Medulla oblongata (tissue), 1 donor: ENCODE results near the gene DDIAS.
"Not testable (repeated sequence)": the region's sequence is repeated elsewhere in the genome, so short reads cannot be mapped to it uniquely, and the experiment has no call there.

ENCODE experiments used
- DNase-seq: peaks from one replicate; pipeline ENCODE4 v3.0.0-alpha.2; 2015; ENCODE audit errors: extremely low spot score

DDIAS gene

GRCh38 chr11:82922396-82923173, 21.0 kb downstream of the DDIAS start:
- DNase-seq, result not testable (repeated sequence)

- DNase-seq, result no peak
Measured at GRCh38 chr11:82924522-82925224, 23.1 kb downstream of the DDIAS start.

DNA sequence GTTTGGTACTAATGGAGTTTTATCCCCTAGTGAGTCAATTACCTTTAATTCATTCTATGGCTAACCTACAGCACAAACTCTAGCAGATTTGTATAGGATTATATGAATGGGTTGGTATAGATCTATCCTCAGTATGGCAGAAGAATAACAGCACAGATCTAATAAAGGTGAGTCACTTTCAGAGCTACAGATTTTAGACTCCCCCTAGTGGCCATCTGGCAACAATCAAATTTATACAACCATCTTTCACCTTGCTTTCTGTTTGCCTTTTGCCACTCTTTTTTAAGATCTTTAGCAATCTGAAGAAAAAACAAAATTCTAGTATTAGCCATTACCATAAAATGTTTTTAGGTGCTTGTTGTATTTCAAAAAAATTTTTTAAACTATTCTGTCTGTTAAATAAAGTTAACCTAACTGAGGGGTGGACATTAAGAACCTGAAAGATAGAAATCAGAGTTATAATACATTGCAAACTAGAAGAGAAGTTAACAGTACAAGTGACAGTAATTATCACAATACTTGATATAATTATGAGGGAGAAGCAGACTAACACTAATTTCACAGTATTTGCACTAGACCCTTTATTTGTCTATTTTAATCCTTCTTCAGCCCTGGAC, 25.8 kb downstream of the DDIAS start:
- peak; percentile 73 for DNase-seq

GRCh38 chr11:82929121-82929520, 27.6 kb downstream of the DDIAS start:
- no peak for DNase-seq

DNA sequence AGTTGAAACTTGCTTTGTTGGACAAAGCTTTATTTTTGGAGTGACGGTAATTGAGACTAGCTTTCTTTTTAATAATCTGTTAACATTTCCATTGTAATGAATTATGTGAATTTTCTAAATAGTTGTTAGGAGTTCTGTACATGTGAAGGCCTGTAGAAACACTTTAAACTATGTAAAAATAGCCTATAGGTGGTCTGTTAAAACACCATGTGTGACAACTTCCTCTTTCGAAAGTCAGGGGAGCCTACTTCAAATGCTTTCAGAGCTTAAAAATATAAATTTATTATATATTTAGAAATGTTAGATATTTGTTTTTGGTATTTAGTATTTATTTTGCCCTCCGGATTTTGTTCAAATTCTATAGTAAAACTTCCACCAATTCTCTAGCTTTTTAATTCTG, 28.7 kb downstream of the DDIAS start:
- no peak for DNase-seq

- DNase-seq, result no peak
Measured at GRCh38 chr11:82930734-82931133, 29.2 kb downstream of the DDIAS start.

DNA sequence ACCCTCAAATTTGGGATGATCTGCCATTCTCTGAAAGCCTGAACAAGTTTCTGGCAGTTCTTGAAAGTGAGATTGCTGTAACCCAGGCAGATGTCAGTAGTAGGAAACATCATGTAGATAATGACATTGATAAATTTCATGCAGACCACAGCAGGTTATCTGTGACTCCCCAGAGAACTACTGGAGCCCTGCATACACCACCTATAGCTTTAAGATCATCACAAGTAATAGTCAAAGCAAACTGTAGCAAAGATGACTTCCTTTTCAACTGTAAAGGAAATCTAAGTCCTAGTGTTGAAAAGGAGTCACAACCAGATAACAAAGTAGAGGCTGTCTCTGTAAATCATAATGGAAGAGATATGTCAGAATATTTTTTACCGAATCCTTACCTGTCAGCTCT, 31.0 kb downstream of the DDIAS start:
- no peak for DNase-seq

DNA sequence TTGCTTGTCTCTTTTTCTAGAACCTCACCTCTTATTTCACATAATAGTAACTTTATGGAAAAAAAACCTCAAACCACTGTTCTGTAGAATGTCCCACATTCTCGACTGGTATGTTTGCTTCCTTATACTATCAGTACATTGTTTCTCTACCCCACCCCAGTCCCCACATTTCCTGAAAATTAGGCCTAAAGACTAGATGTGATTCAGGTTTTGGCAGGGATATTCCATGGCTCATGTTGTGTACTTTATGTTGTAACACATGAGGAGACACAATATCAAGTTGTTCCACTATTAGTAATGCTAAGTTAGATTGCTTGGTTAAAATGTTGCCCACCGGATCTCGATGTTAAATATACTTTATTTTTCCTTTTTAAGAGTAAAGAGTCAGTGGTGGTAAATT, 34.7 kb downstream of the DDIAS start:
- DNase-seq, result no peak

DNA sequence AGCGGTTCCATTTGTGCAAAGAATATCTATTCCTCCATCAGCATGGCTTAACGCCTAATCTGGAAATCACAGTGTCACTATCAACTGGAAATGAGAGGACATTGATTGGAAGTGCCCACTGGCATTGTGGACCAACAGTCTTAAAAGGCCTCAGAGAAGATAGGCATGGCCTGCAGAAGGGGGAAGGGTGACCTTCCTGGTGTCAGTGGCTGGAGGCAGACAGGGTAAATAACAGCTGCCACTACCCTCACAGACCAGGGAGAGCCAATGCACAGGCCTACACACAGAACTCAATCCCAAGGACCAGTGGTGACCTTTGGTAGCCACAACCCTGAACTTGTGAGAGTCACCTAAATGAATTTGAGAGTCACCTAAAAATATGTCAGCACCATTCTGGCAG, 36.0 kb downstream of the DDIAS start:
- no peak for DNase-seq

- DNase-seq, result no peak
Measured at GRCh38 chr11:82939456-82939855, 37.9 kb downstream of the DDIAS start.

DNA sequence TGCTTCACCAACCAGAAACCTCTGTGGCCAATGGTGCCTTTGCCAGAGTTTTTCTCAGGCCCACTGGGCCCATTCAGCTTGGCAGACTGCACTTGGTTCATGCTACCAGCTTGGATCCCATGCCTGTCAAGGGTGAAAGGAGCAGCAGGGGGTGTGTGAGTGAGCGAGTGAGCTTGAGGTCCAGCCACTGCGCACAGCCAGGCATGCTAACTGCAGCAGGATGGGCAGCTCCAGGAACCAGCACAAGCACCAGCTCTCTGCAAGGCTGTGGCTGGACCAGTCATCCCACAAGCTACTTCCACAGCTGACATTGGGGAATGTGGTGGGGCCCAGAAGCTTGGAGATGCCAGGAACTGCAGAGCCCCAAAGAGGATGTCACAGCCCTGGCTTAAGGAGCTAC, 40.8 kb downstream of the DDIAS start:
- no peak for DNase-seq

DNA sequence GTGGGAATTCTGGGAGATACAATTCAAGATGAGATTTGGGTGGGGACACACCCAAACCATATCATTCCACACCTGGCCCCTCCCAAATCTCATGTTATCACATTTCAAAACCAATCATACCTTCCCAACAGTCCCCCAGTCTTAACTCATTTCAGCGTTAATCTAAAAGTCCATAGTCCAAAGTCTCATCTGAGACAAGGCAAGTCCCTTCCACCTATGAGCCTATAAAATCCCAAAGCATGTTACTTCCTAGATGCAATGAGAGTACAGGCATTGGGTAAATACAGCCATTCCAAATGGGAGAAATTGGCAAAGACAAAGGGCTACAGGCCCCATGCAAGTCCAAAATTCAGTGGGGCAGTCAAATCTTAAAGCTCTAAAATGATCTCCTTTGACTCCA, 41.9 kb downstream of the DDIAS start:
- DNase-seq, result not testable (repeated sequence)

DNA sequence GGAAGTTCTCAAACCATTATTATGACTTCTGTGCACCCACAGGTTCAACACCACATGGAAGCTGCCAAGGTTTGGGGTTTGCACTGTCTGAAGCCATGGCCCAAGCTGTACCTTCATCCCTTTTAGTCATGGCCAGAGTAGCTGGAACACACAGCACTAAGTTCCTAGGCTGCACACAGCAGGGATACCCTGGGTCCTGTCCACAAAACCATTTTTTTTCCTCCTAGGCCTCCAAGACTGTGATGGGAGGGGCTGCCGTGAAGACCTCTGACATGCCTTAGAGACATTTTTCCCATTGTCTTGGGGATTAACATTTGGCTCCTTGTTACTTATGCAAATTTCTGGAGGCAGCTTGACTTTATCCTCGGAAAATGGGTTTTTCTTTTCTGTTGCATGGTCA, 42.7 kb downstream of the DDIAS start:
- no peak for DNase-seq

DNA sequence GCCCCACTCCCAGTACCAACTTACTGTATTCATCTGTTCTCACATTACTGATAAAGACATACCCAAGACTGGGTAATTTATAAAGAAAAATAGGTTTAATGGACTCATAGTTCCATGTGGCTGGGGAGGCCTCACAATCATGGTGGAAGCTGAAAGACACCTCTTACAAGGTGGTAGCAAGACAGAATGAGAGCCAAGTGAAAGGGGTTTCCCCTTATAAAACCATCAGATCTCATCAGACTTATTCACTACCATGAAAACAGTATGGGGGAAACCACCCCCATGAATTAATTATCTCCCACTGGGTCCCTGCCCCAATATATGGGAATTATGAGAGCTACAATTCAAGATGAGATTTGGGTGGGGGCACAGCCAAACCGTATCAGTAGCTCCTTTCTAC, 43.5 kb downstream of the DDIAS start:
- DNase-seq, result not testable (repeated sequence)

DNA sequence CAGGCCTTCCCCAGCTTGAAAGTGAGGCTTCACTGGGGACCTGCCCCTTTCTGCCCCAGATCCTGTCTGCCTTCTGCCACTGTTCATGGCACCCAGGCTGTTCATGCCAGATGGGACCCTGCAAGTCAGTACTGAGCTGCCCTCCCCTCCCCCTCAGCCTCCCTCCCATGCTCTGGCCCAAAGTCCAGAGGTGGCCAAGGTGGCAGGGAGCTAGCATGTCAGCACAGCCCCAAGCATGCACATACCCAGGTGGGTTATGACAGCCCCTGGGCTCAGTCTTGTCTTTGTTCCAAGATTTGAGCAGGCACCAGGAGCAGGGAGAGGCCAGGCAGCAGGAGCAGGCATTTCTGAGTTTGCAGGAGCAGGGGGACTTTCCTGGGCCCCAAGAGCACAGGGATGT, 44.1 kb downstream of the DDIAS start:
- no peak for DNase-seq

- DNase-seq, result no peak
Measured at GRCh38 chr11:82949352-82949751, 47.8 kb downstream of the DDIAS start.

DNA sequence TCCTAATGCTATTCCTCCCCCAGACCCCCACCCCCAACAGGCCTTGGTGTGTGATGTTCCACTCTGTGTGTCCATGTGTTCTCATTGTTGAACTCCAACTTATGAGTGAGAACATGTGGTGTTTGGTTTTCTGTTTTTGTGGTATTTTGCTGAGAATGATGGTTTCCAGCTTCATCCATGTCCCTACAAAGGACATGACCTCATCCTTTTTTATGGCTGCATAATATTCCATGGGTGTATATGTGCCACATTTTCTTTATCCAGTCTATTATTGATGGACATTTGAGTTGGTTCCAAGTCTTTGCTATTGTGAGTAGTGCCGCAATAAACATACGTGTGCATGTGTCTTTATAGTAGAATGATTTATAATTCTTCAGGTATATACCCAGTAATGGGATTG, 49.0 kb downstream of the DDIAS start:
- not testable (repeated sequence) for DNase-seq

DNA sequence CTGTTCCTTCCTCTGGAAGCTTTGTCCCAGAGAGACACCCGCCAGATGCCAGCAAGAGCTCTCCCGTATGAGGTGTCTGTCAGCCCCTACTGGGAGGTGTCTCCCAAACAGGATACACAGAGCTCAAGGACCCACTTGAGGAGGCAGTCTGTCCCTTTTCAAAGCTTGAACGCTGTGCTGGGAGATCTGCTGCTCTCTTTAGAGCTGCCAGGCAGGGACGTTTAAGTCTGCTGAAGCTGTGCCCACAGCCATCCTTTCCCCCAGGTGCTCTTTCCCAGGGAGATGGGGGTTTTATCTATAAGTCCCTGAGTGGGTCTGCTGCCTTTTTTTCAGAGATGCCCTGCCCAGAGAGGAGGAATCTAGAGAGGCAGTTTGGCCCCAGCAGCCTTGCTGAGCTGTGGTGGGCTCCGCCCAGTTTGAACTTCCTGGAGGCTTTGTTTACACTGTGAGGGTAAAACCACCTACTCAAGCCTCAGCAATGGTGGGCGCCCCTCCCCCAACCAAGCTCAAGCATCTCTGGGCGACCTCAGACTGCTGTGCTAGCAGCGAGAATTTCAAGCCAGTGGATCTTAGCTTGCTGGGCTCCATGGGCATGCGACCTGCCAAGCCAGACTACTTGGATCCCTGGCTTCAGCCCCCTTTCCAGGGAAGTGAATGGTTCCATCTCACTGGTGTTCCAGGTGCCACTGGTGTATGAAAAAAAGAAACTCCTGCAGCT, 54.4 kb downstream of the DDIAS start:
- not testable (repeated sequence) for DNase-seq

DNA sequence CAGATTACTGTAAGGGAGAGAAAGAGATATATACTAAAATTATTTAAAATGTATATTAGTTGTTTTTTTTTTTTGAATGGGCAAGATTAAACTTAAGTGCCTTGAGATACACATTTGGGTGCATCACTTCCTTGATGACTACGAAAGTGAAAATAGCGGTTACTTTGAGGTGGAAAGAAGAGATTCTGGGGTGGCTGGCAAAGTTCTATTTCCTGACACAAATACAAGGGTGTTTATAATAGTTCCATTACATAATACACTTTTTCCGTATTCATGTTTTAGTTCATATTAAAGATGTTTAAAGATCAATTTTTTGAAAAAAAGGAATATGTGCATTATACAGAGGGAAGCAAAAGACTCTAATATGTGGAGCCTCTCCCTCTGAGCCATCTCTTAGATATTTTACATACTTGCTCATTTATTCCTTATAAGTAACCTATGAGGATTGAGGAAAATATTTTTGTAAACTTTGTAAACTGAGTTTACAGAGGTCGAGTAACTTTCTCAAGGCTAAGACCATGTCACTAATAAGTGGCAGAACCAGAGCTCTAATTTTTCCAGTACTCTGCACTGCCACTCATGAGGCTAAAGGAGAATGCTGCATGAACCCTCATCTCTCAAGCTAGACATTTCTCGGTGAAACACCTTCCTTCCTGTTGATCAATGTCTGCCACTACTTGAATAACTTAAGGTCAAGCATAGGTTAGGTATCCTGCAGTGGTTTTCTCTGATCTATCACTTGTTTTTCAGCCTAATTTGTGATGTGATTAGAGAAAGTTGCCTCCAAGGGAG, 58.6 kb downstream of the DDIAS start:
- no peak for DNase-seq

GRCh38 chr11:82960779-82961143, 59.2 kb downstream of the DDIAS start:
- DNase-seq, result no peak

GRCh38 chr11:82962021-82962420, 60.5 kb downstream of the DDIAS start:
- not testable (repeated sequence) for DNase-seq

DNA sequence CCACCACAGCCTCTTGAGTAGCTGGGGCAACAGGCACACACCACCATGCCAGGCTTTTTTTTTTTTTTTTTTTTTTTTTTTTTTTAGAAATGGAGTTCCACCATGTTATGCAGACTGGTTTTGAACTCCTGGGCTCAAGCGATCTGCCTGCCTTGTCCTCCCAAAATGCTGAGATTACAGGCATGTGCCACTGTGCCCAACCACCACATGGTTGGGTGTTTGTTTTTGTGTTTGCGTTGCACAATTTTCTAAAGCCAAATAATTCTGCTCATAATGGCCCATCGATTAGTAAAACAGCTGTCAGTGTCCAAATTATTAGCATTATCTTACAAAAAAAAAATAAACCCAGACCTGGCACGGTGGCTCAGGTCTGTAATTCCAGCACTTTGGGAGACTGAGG, 65.8 kb downstream of the DDIAS start:
- no peak for DNase-seq
